Measurements from ENCODE around the gene PPP1R1B.
A peak's percentile ranks its signal among the peaks of the same experiment; 100 is the strongest.

Gene PPP1R1B

DNA sequence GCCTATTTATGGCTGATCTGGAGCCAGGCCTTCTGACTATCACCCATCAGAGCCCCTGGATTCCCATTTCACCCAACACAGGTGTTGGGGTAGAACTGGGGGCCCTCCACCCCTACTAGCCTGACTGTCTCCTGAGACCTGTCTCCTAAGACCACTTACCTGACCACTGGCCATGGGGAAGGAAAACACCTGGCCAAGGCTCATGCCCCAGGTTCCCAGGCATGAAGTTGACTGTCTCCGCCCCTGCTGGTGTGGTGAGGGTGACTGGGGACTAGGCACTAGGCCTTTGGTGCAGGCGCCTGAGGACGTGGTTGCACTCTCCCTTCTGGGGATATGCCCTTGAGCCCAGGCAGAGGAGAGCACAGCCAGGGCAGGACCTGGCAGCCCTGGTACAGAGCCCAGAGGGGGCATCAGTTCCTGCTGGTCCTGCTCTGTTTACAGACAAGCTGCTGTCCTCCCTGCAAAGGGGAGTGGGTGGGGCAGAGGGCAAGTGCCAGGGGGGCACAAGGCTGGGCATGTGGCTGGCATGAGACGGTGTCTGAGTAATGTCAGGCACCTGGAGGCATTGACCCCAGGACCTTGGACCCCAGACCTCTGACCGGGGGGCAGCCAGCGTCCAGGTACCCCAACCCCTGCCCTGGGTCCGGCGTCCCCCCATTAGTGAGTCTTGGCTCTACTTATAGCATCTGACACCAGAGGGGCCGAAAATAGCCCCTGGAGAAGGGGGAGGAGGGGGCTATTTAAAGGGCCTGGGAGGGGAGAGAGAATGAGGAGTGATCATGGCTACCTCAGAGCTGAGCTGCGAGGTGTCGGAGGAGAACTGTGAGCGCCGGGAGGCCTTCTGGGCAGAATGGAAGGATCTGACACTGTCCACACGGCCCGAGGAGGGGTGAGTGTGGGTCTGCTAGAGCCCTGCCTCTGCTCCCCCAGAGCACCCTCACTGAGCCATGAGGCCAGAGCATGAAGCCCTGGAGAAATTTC is 38.1 kb downstream of the PPP1R1B start, which contains the start of gene TCAP:
Gene TCAP, plus strand, starts transcription at position 769 of the 981 bp plus-strand sequence. Its CDS starts 11 bp downstream, at position 780.
- TF ChIP-seq, protein P1, sequence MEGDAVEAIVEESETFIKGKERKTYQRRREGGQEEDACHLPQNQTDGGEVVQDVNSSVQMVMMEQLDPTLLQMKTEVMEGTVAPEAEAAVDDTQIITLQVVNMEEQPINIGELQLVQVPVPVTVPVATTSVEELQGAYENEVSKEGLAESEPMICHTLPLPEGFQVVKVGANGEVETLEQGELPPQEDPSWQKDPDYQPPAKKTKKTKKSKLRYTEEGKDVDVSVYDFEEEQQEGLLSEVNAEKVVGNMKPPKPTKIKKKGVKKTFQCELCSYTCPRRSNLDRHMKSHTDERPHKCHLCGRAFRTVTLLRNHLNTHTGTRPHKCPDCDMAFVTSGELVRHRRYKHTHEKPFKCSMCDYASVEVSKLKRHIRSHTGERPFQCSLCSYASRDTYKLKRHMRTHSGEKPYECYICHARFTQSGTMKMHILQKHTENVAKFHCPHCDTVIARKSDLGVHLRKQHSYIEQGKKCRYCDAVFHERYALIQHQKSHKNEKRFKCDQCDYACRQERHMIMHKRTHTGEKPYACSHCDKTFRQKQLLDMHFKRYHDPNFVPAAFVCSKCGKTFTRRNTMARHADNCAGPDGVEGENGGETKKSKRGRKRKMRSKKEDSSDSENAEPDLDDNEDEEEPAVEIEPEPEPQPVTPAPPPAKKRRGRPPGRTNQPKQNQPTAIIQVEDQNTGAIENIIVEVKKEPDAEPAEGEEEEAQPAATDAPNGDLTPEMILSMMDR (conservative IDR thresholded peaks at IDR 0.05; ENCODE audit: low read depth) = no peak
- ChIA-PET CTCF (interaction anchor here (0.5 to 3.9 kb wide), 10 partner anchors 8 to 124 kb away, joined by 3 to 25 read pairs (median 3); no protein-coding TSS in a partner anchor), POLR2A (ENCODE audit: low non-redundant PET) (no interaction called here)
- H3K27ac ChIP-seq = peak within 1 kb of the TSS; percentile 27; the same call in 1 of the 2 replicates
- DNase-seq (ENCODE audit: low spot score) = no peak

- no peak for DNase-seq (ENCODE audit: low spot score)
- H3K27ac ChIP-seq = no peak overlapping the region
- TF ChIP-seq, protein P1 (conservative IDR thresholded peaks at IDR 0.05; ENCODE audit: low read depth) = no peak
- ChIA-PET CTCF (interaction anchor here (0.5 to 3.9 kb wide), 10 partner anchors 9 to 125 kb away, joined by 3 to 25 read pairs (median 3); no protein-coding TSS in a partner anchor), POLR2A (ENCODE audit: low non-redundant PET) (no interaction called here)
Observed at GRCh38 chr17:39665642-39666224, 39.0 kb downstream of the PPP1R1B start.

DNA sequence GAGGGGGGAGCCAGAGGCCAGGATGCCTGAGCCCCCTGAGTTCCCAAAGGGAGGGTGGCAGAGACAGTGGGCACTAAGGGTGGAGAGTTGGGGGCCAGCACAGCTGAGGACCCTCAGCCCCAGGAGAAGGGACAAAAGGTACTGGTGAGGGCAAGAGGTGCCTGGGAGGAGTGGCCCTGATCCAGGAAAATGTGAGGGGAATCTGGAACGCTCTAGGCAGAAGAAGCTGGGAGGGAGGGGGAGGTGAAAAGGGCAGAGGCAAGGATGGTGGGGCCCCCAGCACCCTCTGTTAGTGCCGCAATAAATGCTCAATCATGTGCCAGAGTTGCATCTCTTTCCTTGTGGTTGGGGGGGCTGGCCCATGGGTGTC is 39.5 kb downstream of the PPP1R1B start:
- CTCF ChIA-PET = interaction anchor here (0.5 to 3.9 kb wide), 10 partner anchors 9 to 126 kb away, joined by 3 to 25 read pairs (median 3); no protein-coding TSS in a partner anchor
- TF ChIP-seq, protein P1 (conservative IDR thresholded peaks at IDR 0.05; ENCODE audit: low read depth) = no peak
- H3K27ac ChIP-seq = no peak overlapping the region

DNA sequence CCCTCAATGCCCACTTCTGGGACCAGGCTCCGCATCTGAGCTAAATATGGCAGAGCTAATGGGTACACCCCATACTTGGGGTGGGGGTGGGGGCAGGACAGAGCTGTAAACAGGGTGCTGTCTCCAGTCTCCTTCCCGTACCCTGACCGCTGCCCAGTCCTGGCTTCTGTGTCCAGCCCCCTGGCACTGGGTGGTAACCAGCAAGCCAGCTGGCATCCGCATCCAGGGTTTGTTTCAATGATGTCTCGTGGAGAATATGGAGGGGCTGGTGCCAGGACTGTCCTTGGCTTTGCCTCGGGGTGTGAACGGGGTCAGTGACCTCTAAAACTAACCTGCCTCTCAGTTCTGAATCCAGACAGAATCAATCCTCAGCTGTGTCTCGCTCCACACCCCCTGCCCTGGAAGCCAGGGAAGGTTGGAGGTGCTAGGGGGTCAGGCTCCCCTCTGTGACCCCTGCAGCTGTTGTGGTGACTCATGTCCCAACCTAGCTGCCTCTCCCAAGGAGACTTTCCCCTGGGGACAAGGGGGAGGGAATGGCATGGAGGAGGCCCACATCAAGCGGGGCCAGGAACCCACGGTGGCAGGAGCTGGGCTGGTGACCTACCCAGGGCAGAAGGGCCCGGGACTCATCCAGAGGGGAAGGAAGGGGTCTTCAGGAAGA is 40.0 kb downstream of the PPP1R1B start:
- no peak for DNase-seq (ENCODE audit: low spot score)
- TF ChIP-seq, protein P1 (conservative IDR thresholded peaks at IDR 0.05; ENCODE audit: low read depth) = no peak
- H3K27ac ChIP-seq = no peak overlapping the region
- POLR2A ChIA-PET (ENCODE audit: low non-redundant PET) = no interaction called here
- CTCF ChIA-PET = interaction anchor here (0.5 to 3.9 kb wide), 10 partner anchors 8 to 108 kb away, joined by 3 to 25 read pairs (median 3); no protein-coding TSS in a partner anchor

More for the DNA sequence above, 39.5 kb downstream of the PPP1R1B start:
- POLR2A ChIA-PET (ENCODE audit: low non-redundant PET) = no interaction called here
- no peak for DNase-seq (ENCODE audit: low spot score)

GRCh38 chr17:39667262-39667944 is 40.7 kb downstream of the PPP1R1B start:
- CTCF ChIA-PET = interaction anchor here (0.7 to 3.9 kb wide), 10 partner anchors 11 to 291 kb away, joined by 3 to 25 read pairs (median 4); no protein-coding TSS in a partner anchor
- TF ChIP-seq, protein P1 (conservative IDR thresholded peaks at IDR 0.05; ENCODE audit: low read depth) = no peak
- no peak for DNase-seq (ENCODE audit: low spot score)
- no peak overlapping the region for H3K27ac ChIP-seq
- POLR2A ChIA-PET (ENCODE audit: low non-redundant PET) = no interaction called here

Measured in RWPE1 (cell line).